RKO (cell line): ENCODE results near the gene SHISA8.

Experiments
- DNase-seq: peaks from one replicate; pipeline ENCODE4 v3.0.0-alpha.2; 2016; ENCODE audit warnings: low spot score

Gene SHISA8

GRCh38 chr22:41913842-41914534 lies 886 bp downstream of the SHISA8 start:
- no peak for DNase-seq

- DNase-seq: no peak
Observed at GRCh38 chr22:41913040-41913719, 1.7 kb downstream of the SHISA8 start.

DNA sequence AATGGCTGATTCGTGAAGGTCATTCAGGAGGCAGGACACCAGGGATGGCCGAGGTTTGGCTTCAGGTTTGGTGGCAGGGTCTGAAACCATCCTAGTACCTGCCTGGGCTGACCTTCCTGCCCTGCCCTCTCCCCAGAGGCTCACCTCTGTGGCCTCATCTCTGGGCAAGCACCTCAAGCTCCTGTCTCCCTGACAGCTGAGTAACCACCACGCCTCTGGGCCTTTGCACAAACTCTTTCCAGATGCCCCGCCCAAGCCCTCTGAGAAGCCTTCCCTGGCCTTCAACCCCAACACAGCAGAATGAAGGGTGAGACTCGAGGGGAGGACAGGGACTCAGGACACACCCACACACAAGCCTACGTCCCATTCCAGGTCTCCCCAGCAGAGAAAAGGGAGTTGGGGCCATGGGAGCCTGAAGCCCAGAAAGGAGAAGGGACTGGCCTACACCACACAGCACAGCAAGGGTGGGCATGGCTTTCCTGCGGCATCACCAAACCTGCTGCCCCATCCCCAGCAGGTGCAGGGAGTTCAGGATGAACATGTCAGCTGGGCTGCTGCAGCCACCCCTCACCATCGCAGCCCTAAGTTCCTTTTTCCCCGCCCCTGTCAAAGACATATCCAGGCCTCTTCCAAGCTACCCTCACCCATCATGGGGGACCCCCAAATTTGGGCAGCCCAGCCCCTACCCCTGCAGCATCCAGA lies 2.4 kb downstream of the SHISA8 start:
- no peak for DNase-seq

GRCh38 chr22:41911001-41911611 lies 3.8 kb downstream of the SHISA8 start:
- no peak for DNase-seq

GRCh38 chr22:41910050-41911000 lies 4.5 kb downstream of the SHISA8 start:
- no peak for DNase-seq

DNA sequence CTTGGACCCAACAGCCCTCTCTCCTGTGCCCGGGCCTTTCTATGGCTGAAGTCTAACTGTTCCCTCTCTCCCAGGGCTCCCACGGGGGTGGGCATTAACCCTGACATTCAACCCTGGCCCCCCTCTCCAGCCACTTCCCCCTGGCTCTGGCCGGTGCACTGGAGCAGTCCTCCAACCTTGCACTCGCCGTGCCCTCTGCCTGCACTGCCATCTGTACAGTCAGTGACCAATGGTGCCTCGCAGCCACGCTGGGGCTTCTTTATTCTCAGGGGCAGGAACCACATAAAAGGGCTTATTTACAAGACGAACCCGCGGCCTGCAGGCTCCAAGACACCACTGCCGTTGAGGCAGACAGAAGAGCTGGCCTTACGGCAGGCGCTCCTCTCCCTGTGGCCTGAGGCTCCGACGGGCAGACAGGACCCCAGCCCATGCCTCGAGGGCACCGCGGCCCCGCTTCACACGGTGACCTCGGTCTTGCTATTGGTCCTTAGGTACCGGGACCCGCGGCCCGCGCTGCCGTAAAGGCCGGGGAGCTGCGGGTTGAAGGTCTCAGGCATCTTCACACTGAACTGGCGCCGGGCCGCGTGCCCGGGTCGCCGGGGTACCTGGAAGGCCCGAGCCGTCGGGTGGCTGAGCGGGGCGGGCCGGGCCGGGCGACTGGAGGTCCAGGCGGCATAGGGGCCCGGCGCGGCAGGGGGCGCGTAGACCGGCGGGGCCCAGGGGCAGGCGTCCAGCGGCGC lies 5.4 kb downstream of the SHISA8 start:
- DNase-seq: no peak

GRCh38 chr22:41908411-41909309 lies 6.2 kb downstream of the SHISA8 start:
- no peak for DNase-seq

- peak; percentile 49 for DNase-seq
Observed at GRCh38 chr22:41907436-41908401, 7.2 kb downstream of the SHISA8 start.

GRCh38 chr22:41906822-41907221 lies 8.1 kb downstream of the SHISA8 start:
- DNase-seq: no peak

DNA sequence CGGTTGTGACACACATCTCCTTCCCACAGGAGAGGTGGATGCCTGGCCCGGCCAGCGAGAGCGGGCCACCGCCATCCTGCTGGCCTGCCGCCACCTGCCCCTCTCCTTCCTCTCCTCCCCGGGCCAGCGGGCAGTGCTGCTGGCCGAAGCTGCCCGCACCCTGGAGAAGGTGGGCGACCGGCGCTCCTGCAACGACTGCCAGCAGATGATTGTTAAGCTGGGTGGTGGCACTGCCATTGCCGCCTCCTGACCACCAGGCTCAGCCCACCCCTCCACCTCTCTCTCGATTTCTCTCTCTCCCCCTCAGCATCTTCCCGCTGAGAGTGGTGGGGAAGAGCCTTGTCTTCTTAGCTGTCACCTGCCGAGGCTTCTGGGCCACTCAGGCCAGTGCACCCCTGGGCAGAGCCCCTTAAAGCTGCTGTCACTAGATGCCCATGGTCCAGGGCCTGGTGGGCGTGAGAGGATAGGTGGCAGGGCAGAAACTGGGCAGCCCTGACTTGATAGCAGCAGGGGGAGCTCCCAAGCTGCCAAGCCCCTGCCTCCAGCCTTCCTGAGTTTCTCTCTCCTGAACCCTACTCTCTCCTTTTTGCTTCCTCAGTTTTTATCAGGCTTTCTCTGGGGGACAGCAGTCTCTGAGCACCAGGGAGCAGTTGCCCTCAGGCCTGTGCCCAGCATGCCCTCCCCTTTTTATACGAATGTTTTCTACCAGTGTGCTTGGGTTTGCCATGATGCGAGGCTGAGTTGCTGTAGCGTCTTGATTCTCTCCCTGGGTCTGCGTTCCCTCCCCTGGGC lies 9.3 kb downstream of the SHISA8 start:
- no peak for DNase-seq

- DNase-seq: no peak
Observed at GRCh38 chr22:41904450-41905410, 10.1 kb downstream of the SHISA8 start.

- no peak for DNase-seq
Observed at GRCh38 chr22:41902932-41903421, 11.9 kb downstream of the SHISA8 start.

DNA sequence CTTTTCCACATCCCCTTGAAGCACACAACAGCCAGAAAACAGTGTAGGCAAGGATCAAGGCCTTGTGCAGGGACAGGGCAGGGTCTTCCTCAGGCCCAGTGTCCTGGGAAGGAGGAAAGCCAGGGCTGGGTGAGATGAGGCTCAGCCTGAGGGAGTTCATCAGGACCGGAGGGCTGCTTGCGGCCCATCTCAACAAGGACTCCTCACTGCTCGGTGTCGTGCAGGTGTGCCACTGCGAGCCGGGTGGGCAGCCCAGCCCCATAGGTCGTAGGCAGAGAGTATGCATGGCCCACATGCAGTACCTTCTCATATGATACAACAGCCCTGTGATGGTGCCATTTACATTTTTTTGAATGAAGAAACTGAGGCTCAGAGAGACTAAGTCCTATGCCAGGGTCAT lies 12.9 kb downstream of the SHISA8 start:
- no peak for DNase-seq

DNA sequence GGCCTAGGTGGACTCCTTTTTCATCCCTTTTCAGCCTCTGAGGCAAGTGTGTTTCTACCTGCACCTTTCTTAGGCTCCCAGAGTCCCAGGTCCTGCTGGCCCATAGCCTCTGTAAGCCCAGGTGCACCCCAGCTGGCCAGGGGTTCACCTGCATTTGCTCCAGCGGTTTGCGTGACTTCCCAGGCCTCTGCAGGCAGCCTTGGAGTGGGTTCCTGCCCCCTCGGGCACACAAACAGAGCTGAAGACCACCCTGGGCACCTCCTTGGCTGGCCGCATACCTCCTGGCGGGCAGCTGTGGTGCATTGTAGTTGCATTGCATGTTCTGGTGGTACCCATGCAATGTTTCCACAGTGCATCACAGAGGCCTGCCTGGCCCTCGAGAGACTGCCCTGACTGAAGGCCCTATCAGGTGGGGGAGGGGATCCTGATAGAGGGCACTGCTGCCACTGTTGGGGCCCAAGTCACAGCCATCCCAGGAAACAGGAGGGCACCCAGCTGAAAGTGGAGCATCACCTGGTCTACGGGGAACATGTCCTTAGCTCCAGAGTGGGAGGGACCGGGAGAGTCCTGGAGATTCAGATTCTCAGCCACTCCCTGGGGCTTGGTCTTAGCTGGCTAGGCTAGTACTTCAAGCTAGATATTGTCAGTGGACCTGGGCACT lies 14.1 kb downstream of the SHISA8 start:
- no peak for DNase-seq

GRCh38 chr22:41899992-41900651 lies 14.8 kb downstream of the SHISA8 start:
- no peak for DNase-seq
